Liver (tissue), 2 donors: ENCODE results near the gene DCX.

ENCODE experiments used
- TF ChIP-seq, protein P1 (sequence below): fragments of 150-350 bp; IDR thresholded peaks from 2 replicates; pipeline ENCODE4 v1.5.1; 2017; ENCODE audit warnings: improper control_type of control experiment, low read depth, low read length; ENCODE audit not compliant: missing input control
- TF ChIP-seq, protein P2 (sequence below): IDR thresholded peaks from 2 replicates; pipeline ENCODE4 v1.6.1; 2016; ENCODE audit warnings: antibody characterized with exemption
- donor health status: healthy.

DNA sequence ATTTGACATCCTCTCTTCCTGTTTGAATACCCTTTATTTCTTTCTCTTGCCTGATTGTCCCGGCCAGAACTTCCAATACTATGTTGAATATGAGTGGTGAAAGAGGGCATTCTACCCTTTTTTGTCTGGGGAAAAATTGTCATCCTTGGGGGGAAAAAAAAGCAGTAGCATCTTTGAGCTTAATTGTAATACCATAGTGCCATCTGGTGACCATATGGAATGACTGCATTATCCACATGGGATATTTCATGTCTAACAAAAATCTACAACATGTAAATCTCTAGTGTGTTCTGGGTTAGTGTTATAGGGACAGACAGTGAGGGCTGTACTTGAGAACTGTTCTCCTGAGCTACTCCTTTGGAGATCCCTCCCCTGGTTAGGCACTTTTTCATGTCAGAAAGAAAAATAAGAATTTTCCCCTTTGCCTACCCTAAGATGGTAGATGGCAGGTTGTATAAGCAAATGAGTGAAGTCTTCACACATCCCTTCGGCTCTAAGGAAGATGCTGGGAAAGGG, 167.7 kb downstream of the DCX start:
- TF ChIP-seq, protein P1, sequence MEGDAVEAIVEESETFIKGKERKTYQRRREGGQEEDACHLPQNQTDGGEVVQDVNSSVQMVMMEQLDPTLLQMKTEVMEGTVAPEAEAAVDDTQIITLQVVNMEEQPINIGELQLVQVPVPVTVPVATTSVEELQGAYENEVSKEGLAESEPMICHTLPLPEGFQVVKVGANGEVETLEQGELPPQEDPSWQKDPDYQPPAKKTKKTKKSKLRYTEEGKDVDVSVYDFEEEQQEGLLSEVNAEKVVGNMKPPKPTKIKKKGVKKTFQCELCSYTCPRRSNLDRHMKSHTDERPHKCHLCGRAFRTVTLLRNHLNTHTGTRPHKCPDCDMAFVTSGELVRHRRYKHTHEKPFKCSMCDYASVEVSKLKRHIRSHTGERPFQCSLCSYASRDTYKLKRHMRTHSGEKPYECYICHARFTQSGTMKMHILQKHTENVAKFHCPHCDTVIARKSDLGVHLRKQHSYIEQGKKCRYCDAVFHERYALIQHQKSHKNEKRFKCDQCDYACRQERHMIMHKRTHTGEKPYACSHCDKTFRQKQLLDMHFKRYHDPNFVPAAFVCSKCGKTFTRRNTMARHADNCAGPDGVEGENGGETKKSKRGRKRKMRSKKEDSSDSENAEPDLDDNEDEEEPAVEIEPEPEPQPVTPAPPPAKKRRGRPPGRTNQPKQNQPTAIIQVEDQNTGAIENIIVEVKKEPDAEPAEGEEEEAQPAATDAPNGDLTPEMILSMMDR, result peak; percentile 48
- TF ChIP-seq, protein P2, sequence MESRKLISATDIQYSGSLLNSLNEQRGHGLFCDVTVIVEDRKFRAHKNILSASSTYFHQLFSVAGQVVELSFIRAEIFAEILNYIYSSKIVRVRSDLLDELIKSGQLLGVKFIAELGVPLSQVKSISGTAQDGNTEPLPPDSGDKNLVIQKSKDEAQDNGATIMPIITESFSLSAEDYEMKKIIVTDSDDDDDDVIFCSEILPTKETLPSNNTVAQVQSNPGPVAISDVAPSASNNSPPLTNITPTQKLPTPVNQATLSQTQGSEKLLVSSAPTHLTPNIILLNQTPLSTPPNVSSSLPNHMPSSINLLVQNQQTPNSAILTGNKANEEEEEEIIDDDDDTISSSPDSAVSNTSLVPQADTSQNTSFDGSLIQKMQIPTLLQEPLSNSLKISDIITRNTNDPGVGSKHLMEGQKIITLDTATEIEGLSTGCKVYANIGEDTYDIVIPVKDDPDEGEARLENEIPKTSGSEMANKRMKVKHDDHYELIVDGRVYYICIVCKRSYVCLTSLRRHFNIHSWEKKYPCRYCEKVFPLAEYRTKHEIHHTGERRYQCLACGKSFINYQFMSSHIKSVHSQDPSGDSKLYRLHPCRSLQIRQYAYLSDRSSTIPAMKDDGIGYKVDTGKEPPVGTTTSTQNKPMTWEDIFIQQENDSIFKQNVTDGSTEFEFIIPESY, result no peak
